Ramos (cell line): ENCODE results near the gene CCNB1IP1.
"Not testable (repeated sequence)": the region's sequence is repeated elsewhere in the genome, so short reads cannot be mapped to it uniquely, and the experiment has no call there.

Source experiments
- in situ Hi-C: fragments of 300-500 bp; cut with MboI; formaldehyde crosslinking; loops from one replicate; pipeline ENCODE4 v1.14.3; 2022; ENCODE audit warnings: low sequenced_read_pairs; ENCODE audit not compliant: unreplicated experiment

Gene CCNB1IP1

DNA sequence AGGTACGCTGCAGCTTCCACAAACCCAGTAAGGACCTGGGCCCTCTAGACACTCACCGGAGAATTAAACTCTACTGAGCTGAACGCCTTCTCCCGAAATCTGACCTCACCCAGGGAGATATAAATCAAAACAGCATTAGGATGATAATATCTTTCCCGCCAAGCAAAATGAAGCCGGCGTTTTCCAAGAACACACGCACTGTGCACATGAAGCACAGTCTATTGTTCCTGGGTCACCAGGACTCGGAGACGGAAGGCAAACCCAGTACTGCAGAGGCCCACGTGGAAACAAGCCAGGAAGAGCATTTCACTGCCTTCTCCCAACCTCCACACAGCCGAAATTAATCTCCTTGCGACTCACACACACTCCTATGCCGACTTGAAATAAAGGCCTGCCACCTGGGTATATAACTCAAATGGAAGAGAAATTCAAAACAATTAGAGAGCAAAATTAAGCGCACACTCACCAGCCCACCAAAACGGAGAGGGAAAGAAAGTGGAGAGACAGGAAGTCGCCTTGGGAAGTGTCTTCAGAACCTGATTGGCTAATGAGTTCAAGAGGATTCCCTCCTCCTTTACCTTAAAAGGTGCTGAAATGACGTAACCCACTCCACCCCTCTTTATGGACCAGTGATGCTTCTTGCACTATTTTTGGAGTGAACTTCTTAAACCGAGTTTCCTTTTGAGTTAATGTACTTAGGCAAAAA lies at the start of gene CCNB1IP1:
Gene CCNB1IP1, minus strand, starts transcription at position 492 of the 706 bp plus-strand sequence. CDS start 16,756 bp downstream, outside the sequence.
- in situ Hi-C loops, result loop anchor here (10.0 kb wide), 2 partner anchors 132 to 352 kb away; partner anchors contain the start of genes ANG, PIP4P1, PNP and RNASE4

DNA sequence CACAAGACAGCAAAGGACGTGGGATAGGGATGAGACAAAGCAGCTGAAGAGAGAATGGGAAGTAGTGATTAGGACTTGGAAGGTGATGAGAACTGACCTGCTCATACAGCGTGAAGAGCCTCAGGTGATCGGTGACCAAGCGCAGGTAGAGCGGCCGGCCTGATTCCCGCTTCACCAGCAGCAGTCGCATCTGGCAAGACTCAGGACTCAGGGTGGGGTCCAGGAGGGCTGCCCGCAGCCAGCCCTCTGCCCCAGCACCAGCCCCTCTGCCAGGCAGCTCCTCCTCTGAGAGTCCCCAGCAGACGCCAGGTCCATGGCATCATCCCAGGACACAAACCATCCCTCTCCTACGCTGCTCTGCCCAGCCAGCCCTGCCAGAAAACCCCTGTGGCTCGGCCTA lies 49.4 kb upstream of the CCNB1IP1 start:
- in situ Hi-C loops, result no loop called here

DNA sequence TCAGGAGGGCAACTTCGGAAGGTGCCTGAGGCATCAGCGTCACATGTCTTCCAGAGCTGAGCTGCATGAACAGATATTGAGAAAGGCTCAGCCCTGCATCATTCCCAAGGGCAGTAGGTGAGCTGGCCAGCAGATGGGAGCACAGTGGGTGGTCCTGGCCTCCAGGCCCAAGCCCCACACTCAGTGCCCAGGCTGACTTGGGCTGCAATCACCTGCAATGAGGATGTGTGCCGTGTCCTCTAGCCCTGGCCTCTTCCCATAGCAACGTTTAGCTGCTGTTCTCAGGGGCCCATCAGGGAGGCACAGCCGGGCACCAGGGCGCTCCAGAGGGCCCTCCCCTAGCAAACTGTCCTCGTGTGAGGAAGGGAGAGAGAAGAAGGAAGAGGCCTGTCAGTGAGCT lies 48.3 kb upstream of the CCNB1IP1 start:
- in situ Hi-C loops, result no loop called here

DNA sequence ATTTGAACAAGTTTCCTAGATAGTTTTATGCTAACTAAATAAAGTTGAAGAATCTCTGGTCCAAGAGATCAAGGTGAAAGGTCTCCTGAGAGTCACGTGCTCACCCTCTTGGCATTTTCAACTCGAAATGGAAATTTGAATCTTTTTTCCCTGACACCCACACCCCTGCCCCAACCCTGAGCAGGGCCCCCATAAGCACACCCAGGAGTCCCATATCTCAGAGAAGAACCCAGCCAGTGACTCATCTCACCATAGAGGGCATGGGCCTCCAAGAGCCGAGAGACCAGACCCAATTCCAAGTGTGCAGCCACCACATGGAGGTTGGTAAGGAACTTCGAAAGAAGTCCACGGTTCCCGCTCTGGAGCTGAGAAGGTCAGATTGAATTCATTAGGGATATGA lies 47.6 kb upstream of the CCNB1IP1 start:
- in situ Hi-C loops, result no loop called here

- in situ Hi-C loops, result no loop called here
Observed at GRCh38 chr14:20379743-20380142, 46.7 kb upstream of the CCNB1IP1 start.

- in situ Hi-C loops, result no loop called here
Observed at GRCh38 chr14:20377171-20377570, 44.1 kb upstream of the CCNB1IP1 start.

- in situ Hi-C loops, result no loop called here
Observed at GRCh38 chr14:20376071-20376588, 43.1 kb upstream of the CCNB1IP1 start.

DNA sequence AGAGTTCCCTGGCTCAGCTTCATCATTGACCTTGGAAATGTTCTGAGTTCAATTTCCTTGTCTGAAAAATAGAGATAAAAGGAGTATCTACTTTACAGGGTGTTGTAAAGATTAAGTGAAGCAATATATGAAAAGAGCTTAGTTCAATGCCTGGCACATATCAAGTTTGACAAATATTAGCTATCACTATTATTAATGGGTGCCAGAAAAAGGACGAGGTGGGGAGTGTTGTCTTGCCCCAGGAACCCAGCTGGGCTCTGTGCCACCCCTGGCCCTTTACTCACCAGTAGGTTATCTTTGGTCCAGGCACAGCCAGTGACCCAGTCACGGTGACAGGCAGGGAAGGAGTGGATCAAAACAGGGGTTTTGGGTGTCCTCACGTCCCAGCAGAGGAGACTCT lies 42.4 kb upstream of the CCNB1IP1 start:
- in situ Hi-C loops, result no loop called here

DNA sequence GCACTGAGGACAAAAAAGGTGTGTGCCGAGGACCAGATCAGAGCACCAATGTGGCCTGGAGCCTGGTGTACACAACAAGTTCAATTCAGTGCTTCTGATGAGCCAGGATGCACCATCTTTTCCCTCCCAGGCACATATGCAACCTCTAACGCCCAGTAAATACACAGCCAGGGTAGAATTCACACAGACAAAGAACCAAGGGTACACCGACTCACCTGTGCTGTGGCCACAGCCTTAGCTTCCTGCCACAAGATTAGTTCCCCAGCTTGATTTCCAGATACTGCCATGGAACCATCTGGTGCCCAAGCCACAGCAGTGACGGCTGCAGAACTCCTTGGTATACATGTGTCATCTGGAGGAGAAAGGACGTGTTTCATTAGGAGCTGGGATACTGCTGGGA lies 39.7 kb upstream of the CCNB1IP1 start:
- in situ Hi-C loops, result no loop called here

GRCh38 chr14:20365928-20366327 lies 32.8 kb upstream of the CCNB1IP1 start:
- in situ Hi-C loops, result no loop called here

DNA sequence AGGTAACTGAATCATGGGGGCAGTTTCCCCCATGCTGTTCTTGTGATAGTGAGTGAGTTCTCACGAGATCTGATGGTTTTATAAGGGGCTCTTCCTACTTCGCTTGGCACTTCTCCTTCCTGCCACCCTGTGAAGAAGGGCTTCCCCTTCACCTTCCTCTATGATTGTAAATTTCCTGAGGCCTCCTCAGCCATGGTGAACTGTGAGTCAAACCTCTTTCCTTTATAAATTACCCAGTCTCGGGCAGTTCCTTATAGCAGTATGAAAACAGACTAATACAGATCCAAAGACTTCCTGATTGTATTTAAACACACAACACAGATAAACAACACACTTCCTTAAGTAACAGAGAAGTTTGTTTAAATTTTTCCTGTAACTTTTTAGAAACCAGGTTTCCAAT lies 25.4 kb upstream of the CCNB1IP1 start:
- in situ Hi-C loops, result not testable (repeated sequence)

GRCh38 chr14:20356422-20356821 lies 23.3 kb upstream of the CCNB1IP1 start:
- in situ Hi-C loops, result no loop called here

- in situ Hi-C loops, result no loop called here
Observed at GRCh38 chr14:20350860-20351259, 17.8 kb upstream of the CCNB1IP1 start.

DNA sequence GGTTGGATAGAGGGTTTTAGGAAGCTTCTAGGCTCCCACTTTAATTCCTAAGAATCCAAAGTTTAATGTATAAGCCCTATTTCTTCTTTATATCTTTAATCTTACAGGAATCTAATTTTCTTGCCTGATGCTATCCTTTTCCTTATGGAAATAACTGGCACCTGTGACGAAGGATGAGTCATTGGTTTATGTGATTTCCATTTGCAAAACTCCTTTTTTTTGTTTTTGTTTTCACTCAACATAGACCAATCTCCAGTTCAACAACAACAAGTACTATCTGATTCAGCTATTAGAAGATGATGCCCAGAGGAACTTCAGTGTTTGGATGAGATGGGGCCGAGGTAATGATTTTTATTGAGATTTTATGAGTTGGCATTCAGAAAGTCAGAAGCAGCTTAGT lies 17.2 kb upstream of the CCNB1IP1 start:
- in situ Hi-C loops, result no loop called here

GRCh38 chr14:20347747-20348146 lies 14.7 kb upstream of the CCNB1IP1 start:
- in situ Hi-C loops, result no loop called here

GRCh38 chr14:20346713-20347112 lies 13.6 kb upstream of the CCNB1IP1 start:
- in situ Hi-C loops, result no loop called here

- in situ Hi-C loops, result no loop called here
Observed at GRCh38 chr14:20345366-20345765, 12.3 kb upstream of the CCNB1IP1 start.

DNA sequence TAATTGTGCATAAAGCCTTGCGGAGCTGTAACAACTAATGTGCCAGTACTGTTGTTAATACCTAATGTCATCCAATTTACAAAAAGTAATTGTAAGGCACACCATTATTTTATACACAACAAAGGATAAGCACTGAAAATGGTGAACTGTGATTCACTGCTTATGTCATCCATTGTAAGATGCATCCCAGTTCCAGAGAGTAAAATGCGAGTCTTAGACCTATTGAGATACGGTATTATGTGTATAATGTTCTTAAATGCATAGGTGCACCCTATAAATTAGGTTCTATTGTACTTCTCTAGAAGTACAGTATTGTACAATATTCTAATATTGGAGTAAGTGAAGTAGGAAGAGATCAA lies 10.8 kb upstream of the CCNB1IP1 start:
- in situ Hi-C loops, result no loop called here

GRCh38 chr14:20343092-20343861 lies 10.2 kb upstream of the CCNB1IP1 start, which contains the start of gene PARP2:
TSS of gene PARP2 (plus strand) at chr14:20343635. CDS start at chr14:20343642, 7 bp downstream.
- in situ Hi-C loops, result no loop called here

GRCh38 chr14:20341646-20342045 lies 8.6 kb upstream of the CCNB1IP1 start:
- in situ Hi-C loops, result no loop called here

- in situ Hi-C loops, result not testable (repeated sequence)
Observed at GRCh38 chr14:20341032-20341431, 8.0 kb upstream of the CCNB1IP1 start.
